ENCODE measurements around the gene STUM.

DNA sequence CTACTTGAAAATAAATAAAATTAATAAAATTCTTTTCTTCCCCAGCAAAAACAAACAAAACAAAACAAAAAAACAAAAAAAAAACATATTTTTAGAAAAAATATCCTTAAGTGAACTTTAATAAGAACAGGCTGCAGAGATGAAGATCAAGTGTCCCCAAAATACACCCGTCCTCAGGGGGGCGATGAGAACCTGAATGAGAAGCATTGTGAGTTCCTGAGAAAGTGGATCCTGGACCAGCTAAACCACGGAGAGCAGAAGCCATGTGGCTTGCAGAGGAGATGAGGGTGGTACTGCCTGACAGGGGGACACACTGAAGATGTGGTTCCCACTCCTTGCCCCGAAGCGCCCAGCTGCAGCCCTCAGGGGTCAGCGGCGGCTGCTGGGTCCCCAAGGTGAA is 101.2 kb downstream of the STUM start:
- TF ChIP-seq, protein P1, sequence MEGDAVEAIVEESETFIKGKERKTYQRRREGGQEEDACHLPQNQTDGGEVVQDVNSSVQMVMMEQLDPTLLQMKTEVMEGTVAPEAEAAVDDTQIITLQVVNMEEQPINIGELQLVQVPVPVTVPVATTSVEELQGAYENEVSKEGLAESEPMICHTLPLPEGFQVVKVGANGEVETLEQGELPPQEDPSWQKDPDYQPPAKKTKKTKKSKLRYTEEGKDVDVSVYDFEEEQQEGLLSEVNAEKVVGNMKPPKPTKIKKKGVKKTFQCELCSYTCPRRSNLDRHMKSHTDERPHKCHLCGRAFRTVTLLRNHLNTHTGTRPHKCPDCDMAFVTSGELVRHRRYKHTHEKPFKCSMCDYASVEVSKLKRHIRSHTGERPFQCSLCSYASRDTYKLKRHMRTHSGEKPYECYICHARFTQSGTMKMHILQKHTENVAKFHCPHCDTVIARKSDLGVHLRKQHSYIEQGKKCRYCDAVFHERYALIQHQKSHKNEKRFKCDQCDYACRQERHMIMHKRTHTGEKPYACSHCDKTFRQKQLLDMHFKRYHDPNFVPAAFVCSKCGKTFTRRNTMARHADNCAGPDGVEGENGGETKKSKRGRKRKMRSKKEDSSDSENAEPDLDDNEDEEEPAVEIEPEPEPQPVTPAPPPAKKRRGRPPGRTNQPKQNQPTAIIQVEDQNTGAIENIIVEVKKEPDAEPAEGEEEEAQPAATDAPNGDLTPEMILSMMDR (IDR thresholded peaks at IDR 0.05; ENCODE audit: low read depth, low read length): peak; percentile 41
- no peak for TF ChIP-seq EZH2phosphoT487 (IDR thresholded peaks at IDR 0.05; ENCODE audit: low read depth)

Measured in OCI-LY3 (cell line).